WTC11 (cell line): ENCODE results near the gene EXOC4.

Source experiments
- ELF4 ChIP-seq: sonication (generic); formaldehyde crosslinking; IDR thresholded peaks from 2 replicates; pipeline ENCODE4 v1.8.1; 2022; ENCODE audit warnings: low read depth, mild to moderate bottlenecking, moderate library complexity, missing genetic modification reagents
- TP53 ChIP-seq: sonication (generic); formaldehyde crosslinking; IDR thresholded peaks from 2 replicates; pipeline ENCODE4 v1.8.1; 2023; ENCODE audit warnings: mild to moderate bottlenecking, missing genetic modification reagents
- USF1 ChIP-seq: sonication (generic); formaldehyde crosslinking; IDR thresholded peaks from 2 replicates; pipeline ENCODE4 v1.8.0; 2022; ENCODE audit warnings: mild to moderate bottlenecking, missing genetic modification reagents

DNA sequence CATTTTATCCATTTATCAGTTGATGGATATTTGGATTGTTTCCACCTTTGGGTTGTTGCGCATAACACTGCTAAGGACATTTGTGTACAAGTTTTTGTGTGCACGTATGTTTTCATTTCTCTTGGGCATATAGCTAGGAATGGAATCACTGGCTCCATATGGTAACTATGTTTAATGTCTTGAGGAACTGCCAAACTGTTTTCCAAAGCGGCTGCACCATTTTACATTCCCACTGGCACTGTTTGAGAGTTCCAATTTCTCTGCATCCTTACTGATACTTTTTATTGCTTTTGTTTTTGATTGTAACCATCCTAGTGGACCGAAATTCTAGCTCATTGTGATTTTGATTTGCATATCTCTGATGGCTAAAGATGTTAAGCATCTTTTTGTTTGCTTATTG is 118.7 kb downstream of the EXOC4 start:
- TF ChIP-seq ELF4 (CRISPR knock-in tag) (no peak), TP53 (CRISPR knock-in tag) (no peak), USF1 (CRISPR knock-in tag) (no peak)
